ENCODE data around the gene CDC42EP4. TPM values are rescaled to one million over a fixed set of nuclear protein-coding genes. Genes with fewer than 3 reads are reported as not detected.

The CDC42EP4 gene
- total RNA-seq, 1 donor, result 16.3 TPM

DNA sequence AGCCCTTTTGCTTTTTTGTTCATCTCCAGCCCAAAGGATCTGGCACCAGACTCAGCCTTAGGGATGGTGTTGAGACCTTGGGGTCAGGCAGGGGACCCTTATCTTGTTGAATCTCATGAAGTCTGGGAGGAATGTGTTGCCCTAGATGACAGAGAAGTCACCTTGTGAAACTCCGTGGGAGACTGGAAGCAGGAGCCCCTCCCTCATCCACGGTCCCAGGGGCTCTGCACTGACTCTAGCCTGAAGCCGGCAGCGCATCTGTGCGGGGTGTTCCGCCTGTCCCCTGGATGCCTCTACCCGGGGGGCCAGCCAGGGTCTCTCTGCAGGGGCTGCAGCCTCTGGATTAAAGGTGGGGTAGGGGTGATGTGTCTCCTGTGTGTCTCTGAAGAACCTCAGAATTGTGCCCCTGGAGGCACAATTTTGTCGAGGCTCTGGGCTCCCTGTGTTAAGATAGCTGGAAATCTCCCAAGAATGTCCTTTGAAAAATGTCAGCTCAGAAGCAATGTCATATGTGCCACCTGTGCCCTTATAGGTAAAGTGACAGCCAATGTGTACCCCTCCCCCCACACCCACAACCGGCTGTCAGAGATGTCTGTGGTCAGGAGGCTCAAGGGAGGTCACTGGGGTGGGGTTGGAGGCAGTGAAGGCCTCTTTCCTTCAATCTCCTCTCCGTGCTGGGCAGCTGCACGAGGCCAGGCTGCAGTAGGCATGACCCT, 32.1 kb upstream of the CDC42EP4 start:
- Histone ChIP-seq H3K9me3 (ENCODE audit: low read depth, low read length) (no peaks in the 10 kb centered on the region), H2AFZ (ENCODE audit: low read length) (no peak overlapping the region), H3K36me3 (ENCODE audit: insufficient read depth, low read length) (no peaks in the 10 kb centered on the region), H3K4me2 (ENCODE audit: insufficient read depth, low read length) (peak overlapping the region; percentile 40), H3K4me3 (ENCODE audit: insufficient read depth, low read length) (no peak overlapping the region), H3K4me1 (ENCODE audit: insufficient read depth, low read length) (peaks cover 30% of the 10 kb centered on the region), H3K79me2 (ENCODE audit: insufficient read depth, low read length) (no peaks in the 10 kb centered on the region), H3K27ac (ENCODE audit: low read depth, low read length) (no peak overlapping the region), H4K20me1 (ENCODE audit: insufficient read depth, low read length) (no peaks in the 10 kb centered on the region), H3K27me3 (ENCODE audit: insufficient read depth, low read length) (no peaks in the 10 kb centered on the region)
- DNase-seq (ENCODE audit: insufficient read length, low spot score, missing footprints), result peak; percentile 76
- TF ChIP-seq, protein P1, sequence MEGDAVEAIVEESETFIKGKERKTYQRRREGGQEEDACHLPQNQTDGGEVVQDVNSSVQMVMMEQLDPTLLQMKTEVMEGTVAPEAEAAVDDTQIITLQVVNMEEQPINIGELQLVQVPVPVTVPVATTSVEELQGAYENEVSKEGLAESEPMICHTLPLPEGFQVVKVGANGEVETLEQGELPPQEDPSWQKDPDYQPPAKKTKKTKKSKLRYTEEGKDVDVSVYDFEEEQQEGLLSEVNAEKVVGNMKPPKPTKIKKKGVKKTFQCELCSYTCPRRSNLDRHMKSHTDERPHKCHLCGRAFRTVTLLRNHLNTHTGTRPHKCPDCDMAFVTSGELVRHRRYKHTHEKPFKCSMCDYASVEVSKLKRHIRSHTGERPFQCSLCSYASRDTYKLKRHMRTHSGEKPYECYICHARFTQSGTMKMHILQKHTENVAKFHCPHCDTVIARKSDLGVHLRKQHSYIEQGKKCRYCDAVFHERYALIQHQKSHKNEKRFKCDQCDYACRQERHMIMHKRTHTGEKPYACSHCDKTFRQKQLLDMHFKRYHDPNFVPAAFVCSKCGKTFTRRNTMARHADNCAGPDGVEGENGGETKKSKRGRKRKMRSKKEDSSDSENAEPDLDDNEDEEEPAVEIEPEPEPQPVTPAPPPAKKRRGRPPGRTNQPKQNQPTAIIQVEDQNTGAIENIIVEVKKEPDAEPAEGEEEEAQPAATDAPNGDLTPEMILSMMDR (IDR thresholded peaks at IDR 0.05; ENCODE audit: extremely low read depth, low read depth, low read length), result no peak

DNA sequence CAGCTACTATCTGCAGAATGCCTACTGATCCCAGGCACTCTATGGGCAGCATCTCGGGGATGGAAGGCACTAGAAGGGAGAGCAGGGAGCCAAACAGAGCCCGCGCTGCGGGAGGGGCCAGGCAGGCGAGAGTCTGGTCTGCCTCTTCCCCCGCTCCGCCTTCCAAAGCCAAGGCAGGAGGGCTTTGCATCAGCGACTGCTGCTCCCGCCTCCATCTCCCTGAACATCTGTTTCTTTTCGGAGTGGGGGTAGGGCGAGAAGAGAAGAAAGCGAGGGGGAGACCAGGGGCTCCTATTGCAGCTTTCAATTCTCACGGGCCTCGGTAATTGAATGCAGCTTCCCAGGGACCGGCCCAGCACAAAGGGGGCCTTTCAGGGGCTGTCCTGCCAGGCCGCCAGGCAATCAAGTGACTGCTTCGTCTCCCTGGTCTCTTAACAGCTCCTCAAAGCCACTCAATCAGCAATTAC, 31.4 kb upstream of the CDC42EP4 start:
- DNase-seq (ENCODE audit: insufficient read length, low spot score, missing footprints), result peak; percentile 73
- no peak overlapping the region for H2AFZ ChIP-seq (ENCODE audit: low read length)

DNA sequence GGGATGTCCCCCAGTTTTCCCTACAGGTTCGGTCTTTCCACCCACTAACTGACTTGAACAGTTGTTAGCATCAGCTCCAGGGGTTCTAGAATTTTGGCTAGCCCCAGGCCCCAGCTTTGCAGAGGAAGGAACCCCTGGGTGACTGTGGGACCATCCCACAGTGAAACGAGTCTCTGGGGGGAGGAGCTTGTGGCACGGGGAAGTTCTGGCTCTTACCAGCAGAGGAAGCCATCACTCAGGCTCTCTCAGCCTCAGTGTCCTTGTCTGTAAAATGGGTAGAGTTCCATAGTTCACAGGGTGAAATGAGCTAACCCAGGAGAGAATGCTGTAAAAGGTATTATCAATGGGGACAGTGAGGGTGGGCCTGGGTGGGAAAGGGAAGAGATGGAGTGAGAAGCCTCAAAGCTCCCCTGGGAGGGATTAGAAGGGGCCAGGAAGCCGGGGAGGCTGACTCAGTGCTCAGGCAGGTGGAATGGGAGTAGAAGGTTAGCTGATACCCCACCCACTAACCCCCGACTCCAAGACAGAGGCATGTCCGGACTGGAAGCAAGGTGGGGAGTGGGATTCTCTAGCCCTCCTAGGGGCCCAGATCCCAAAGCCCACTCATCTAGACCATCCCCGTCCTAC, 30.9 kb upstream of the CDC42EP4 start:
- Histone ChIP-seq H3K9me3 (ENCODE audit: low read depth, low read length) (no peaks in the 10 kb centered on the region), H3K79me2 (ENCODE audit: insufficient read depth, low read length) (no peaks in the 10 kb centered on the region), H2AFZ (ENCODE audit: low read length) (no peak overlapping the region), H3K27me3 (ENCODE audit: insufficient read depth, low read length) (no peaks in the 10 kb centered on the region), H3K4me2 (ENCODE audit: insufficient read depth, low read length) (peak overlapping the region; percentile 40), H3K4me3 (ENCODE audit: insufficient read depth, low read length) (no peak overlapping the region), H3K27ac (ENCODE audit: low read depth, low read length) (peak overlapping the region; percentile 58), H3K4me1 (ENCODE audit: insufficient read depth, low read length) (peaks cover 42% of the 10 kb centered on the region), H4K20me1 (ENCODE audit: insufficient read depth, low read length) (no peaks in the 10 kb centered on the region), H3K36me3 (ENCODE audit: insufficient read depth, low read length) (no peaks in the 10 kb centered on the region)
- peak; percentile 79 for DNase-seq (ENCODE audit: insufficient read length, low spot score, missing footprints)
- TF ChIP-seq, protein P1 (IDR thresholded peaks at IDR 0.05; ENCODE audit: extremely low read depth, low read depth, low read length), result no peak

More for the DNA sequence above, 31.4 kb upstream of the CDC42EP4 start:
- Histone ChIP-seq H3K27ac (ENCODE audit: low read depth, low read length) (peak overlapping the region; percentile 28), H3K4me2 (ENCODE audit: insufficient read depth, low read length) (peak overlapping the region; percentile 40), H3K4me3 (ENCODE audit: insufficient read depth, low read length) (no peak overlapping the region), H3K36me3 (ENCODE audit: insufficient read depth, low read length) (no peaks in the 10 kb centered on the region), H3K9me3 (ENCODE audit: low read depth, low read length) (no peaks in the 10 kb centered on the region), H3K79me2 (ENCODE audit: insufficient read depth, low read length) (no peaks in the 10 kb centered on the region), H4K20me1 (ENCODE audit: insufficient read depth, low read length) (no peaks in the 10 kb centered on the region), H3K27me3 (ENCODE audit: insufficient read depth, low read length) (no peaks in the 10 kb centered on the region), H3K4me1 (ENCODE audit: insufficient read depth, low read length) (peaks cover 37% of the 10 kb centered on the region)
- TF ChIP-seq, protein P1 (IDR thresholded peaks at IDR 0.05; ENCODE audit: extremely low read depth, low read depth, low read length), result no peak

DNA sequence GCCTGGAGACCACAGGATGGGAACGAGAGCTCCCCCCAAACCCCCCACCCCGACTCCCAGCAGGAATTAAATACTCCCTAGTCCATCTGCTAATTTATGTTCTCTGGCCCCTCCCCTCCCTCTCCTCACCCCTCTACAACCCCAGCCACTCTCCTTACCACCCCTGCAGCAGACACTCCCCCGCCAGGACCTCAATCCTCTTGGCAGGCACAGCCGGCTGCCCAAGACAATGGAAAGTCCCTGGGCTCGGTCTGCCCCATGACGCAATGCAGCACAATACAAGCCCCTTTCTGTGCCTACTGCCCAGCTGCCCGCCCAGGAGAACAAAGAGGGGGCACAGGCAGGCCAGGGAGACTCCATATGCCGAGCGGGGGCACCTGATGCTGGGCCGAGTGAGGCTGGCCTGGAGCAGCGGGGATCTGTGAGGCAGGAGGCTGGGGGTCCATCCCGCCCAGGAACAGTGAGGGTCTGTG, 30.3 kb upstream of the CDC42EP4 start:
- peak overlapping the region; percentile 41 for H2AFZ ChIP-seq (ENCODE audit: low read length)
- peak overlapping the region; percentile 58 for H3K27ac ChIP-seq (ENCODE audit: low read depth, low read length)
- no peaks in the 10 kb centered on the region for H3K27me3 ChIP-seq (ENCODE audit: insufficient read depth, low read length)
- no peaks in the 10 kb centered on the region for H3K36me3 ChIP-seq (ENCODE audit: insufficient read depth, low read length)
- H4K20me1 ChIP-seq (ENCODE audit: insufficient read depth, low read length), result no peaks in the 10 kb centered on the region
- H3K4me1 ChIP-seq (ENCODE audit: insufficient read depth, low read length), result peaks cover 44% of the 10 kb centered on the region
- no peaks in the 10 kb centered on the region for H3K9me3 ChIP-seq (ENCODE audit: low read depth, low read length)
- H3K4me2 ChIP-seq (ENCODE audit: insufficient read depth, low read length), result peak overlapping the region; percentile 18
- no peaks in the 10 kb centered on the region for H3K79me2 ChIP-seq (ENCODE audit: insufficient read depth, low read length)
- TF ChIP-seq, protein P1 (IDR thresholded peaks at IDR 0.05; ENCODE audit: extremely low read depth, low read depth, low read length), result no peak
- peak; percentile 90 for DNase-seq (ENCODE audit: insufficient read length, low spot score, missing footprints)
- no peak overlapping the region for H3K4me3 ChIP-seq (ENCODE audit: insufficient read depth, low read length)
